IMR-90 (cell line): ENCODE results near the gene ABHD12. TPM values are rescaled to one million over a fixed set of nuclear protein-coding genes. Genes with fewer than 3 reads are reported as not detected.

Experiments
- ATAC-seq: fragments of 200-7000 bp; cut with Tn5 transposase; 2 replicates; pipeline ENCODE4 v1.9.1; 2020; ENCODE audit warnings: low read depth, mild to moderate bottlenecking, moderate library complexity
- BruUV-seq: library from RNA; stranded (reverse); fragments of 400-500 nt; replicated peaks from 2 replicates; lab custom pipeline; 2021; lab: Mats Ljungman, UMichigan
- CTCF ChIA-PET: fragments of 300-600 bp; formaldehyde crosslinking; extraction: SDS; loops from one replicate; lab custom pipeline; 2021; ENCODE audit warnings: antibody characterized with exemption; lab: Yijun Ruan, JAX
- POLR2A ChIA-PET: fragments of 300-600 bp; sonication (Branson Sonifier 250); formaldehyde crosslinking; loops from one replicate; lab custom pipeline; 2022; ENCODE audit warnings: antibody characterized with exemption; ENCODE audit not compliant: unreplicated experiment; lab: Charles Lee
- DNase-seq: peaks from one replicate; pipeline ENCODE4 v3.0.0; 2013
- H2AFZ ChIP-seq: replicated peaks from 2 replicates; pipeline ENCODE3; 2013; ENCODE audit warnings: low read length, mild to moderate bottlenecking; ENCODE audit not compliant: poor library complexity
- H2AK5ac ChIP-seq: 2 replicates; pipeline ENCODE4 v1.6.1; 2013; ENCODE audit warnings: low read depth, low read length, inconsistent platforms
- H2AK9ac ChIP-seq: replicated peaks from 2 replicates; pipeline ENCODE3; 2013; ENCODE audit warnings: mild to moderate bottlenecking, low read depth, low read length, moderate library complexity; ENCODE audit not compliant: poor library complexity
- H2BK120ac ChIP-seq: 2 replicates; pipeline ENCODE4 v1.6.1; 2013; ENCODE audit warnings: low read depth, low read length, inconsistent platforms
- H2BK15ac ChIP-seq: 3 replicates; pipeline ENCODE4 v1.6.1; 2013; ENCODE audit warnings: low read depth, low read length, inconsistent platforms
- H2BK20ac ChIP-seq: 2 replicates; pipeline ENCODE4 v1.6.1; 2013; ENCODE audit warnings: low read depth, mild to moderate bottlenecking, inconsistent platforms, low read length, moderate library complexity
- H2BK5ac ChIP-seq: 2 replicates; pipeline ENCODE4 v1.6.1; 2013; ENCODE audit warnings: mild to moderate bottlenecking, low read depth, low read length, inconsistent platforms; ENCODE audit not compliant: poor library complexity, severe bottlenecking
- H3K14ac ChIP-seq: replicated peaks from 2 replicates; pipeline ENCODE4 v1.6.1; 2013; ENCODE audit warnings: low read depth, low read length, inconsistent platforms
- H3K18ac ChIP-seq: 2 replicates; pipeline ENCODE4 v1.6.1; 2013; ENCODE audit warnings: low read depth, low read length, control low read depth
- H3K23ac ChIP-seq: 2 replicates; pipeline ENCODE4 v1.6.1; 2013; ENCODE audit warnings: low read depth, low read length, inconsistent platforms
- H3K27ac ChIP-seq: 2 replicates; pipeline ENCODE4 v1.5.1; 2013; ENCODE audit warnings: mild to moderate bottlenecking, control low read depth, low read length; ENCODE audit not compliant: insufficient read depth
- H3K27me3 ChIP-seq: 2 replicates; pipeline ENCODE4 v1.6.1; 2013; ENCODE audit warnings: low read length; ENCODE audit not compliant: control insufficient read depth, insufficient read depth
- H3K36me3 ChIP-seq: 2 replicates; pipeline ENCODE4 v1.6.1; 2013; ENCODE audit warnings: low read length, mixed read lengths; ENCODE audit not compliant: control insufficient read depth, insufficient read depth
- H3K4ac ChIP-seq: 2 replicates; pipeline ENCODE4 v1.6.1; 2013; ENCODE audit warnings: low read depth, low read length, inconsistent platforms
- H3K4me1 ChIP-seq: 2 replicates; pipeline ENCODE4 v1.6.1; 2013; ENCODE audit warnings: low read length, mixed read lengths; ENCODE audit not compliant: control insufficient read depth, insufficient read depth
- H3K4me2 ChIP-seq: 2 replicates; pipeline ENCODE4 v1.6.1; 2013; ENCODE audit warnings: low read depth, mild to moderate bottlenecking, control low read depth, low read length, moderate library complexity
- H3K4me3 ChIP-seq: 2 replicates; pipeline ENCODE4 v1.5.1; 2013; ENCODE audit warnings: low read depth, mild to moderate bottlenecking, control low read depth, low read length, moderate library complexity; ENCODE audit not compliant: insufficient read depth
- H3K56ac ChIP-seq: 2 replicates; pipeline ENCODE4 v1.6.1; 2013; ENCODE audit warnings: low read length, inconsistent platforms; ENCODE audit not compliant: insufficient read depth; ENCODE audit errors: extremely low read depth
- H3K79me1 ChIP-seq, 2 experiments: 2 replicates each; pipeline ENCODE4 v1.6.1; 2013; ENCODE audit warnings: low read length in 2 of 2, inconsistent platforms in 1 of 2, low read depth in 1 of 2
- H3K9ac ChIP-seq: 2 replicates; pipeline ENCODE4 v1.6.1; 2013; ENCODE audit warnings: low read depth, low read length, control low read depth
- H3K9me1 ChIP-seq: 2 replicates; pipeline ENCODE4 v1.6.1; 2013; ENCODE audit warnings: low read length, inconsistent platforms; ENCODE audit not compliant: insufficient read depth
- H3K9me3 ChIP-seq: 2 replicates; pipeline ENCODE4 v1.6.1; 2013; ENCODE audit warnings: low read length; ENCODE audit not compliant: control insufficient read depth, insufficient read depth
- H4K20me1 ChIP-seq: 2 replicates; pipeline ENCODE4 v1.6.1; 2013; ENCODE audit warnings: low read length, inconsistent platforms; ENCODE audit not compliant: insufficient read depth
- H4K5ac ChIP-seq: 2 replicates; pipeline ENCODE4 v1.6.1; 2013; ENCODE audit warnings: mild to moderate bottlenecking, low read depth, low read length, control low read depth
- H4K8ac ChIP-seq, 2 experiments: 2 replicates each; pipeline ENCODE4 v1.6.1; 2013; ENCODE audit warnings: low read depth in 2 of 2, low read length in 2 of 2, control low read depth in 1 of 2, inconsistent platforms in 1 of 2
- H4K91ac ChIP-seq: 2 replicates; pipeline ENCODE4 v1.6.1; 2013; ENCODE audit warnings: low read depth, low read length, inconsistent platforms; ENCODE audit not compliant: insufficient read depth
- BHLHE40 ChIP-seq: fragments of 150-350 bp; IDR thresholded peaks from 2 replicates; pipeline ENCODE4 v1.6.1; 2016; ENCODE audit warnings: mild to moderate bottlenecking, low read depth, low read length
- CEBPB ChIP-seq: IDR thresholded peaks from 2 replicates; pipeline ENCODE4 v1.6.1; 2012; ENCODE audit warnings: low read depth, low read length, improper control_type of control experiment
- CHD1 ChIP-seq: IDR thresholded peaks from 2 replicates; pipeline ENCODE4 v1.6.1; 2012; ENCODE audit warnings: low read depth, low read length, improper control_type of control experiment
- ELK1 ChIP-seq: fragments of 150-350 bp; IDR thresholded peaks from 2 replicates; pipeline ENCODE4 v1.6.1; 2016; ENCODE audit warnings: low read depth, mild to moderate bottlenecking, low read length, moderate library complexity, borderline replicate concordance
- FOS ChIP-seq: fragments of 150-350 bp; IDR thresholded peaks from 2 replicates; pipeline ENCODE4 v1.6.1; 2016; ENCODE audit warnings: low read depth, low read length
- MAFK ChIP-seq: IDR thresholded peaks from 2 replicates; pipeline ENCODE4 v1.6.1; 2012; ENCODE audit warnings: low read depth, low read length, improper control_type of control experiment
- MAZ ChIP-seq: IDR thresholded peaks from 2 replicates; pipeline ENCODE4 v1.6.1; 2012; ENCODE audit warnings: low read depth, mild to moderate bottlenecking, low read length, improper control_type of control experiment, moderate library complexity, borderline replicate concordance
- NFE2L2 ChIP-seq: fragments of 150-350 bp; IDR thresholded peaks from 2 replicates; pipeline ENCODE4 v1.6.1; 2016; ENCODE audit warnings: low read depth, mild to moderate bottlenecking, low read length
- POLR2A ChIP-seq: IDR thresholded peaks from 2 replicates; pipeline ENCODE4 v1.6.1; 2012; ENCODE audit warnings: mild to moderate bottlenecking, low read depth, low read length
- RAD21 ChIP-seq: IDR thresholded peaks from 2 replicates; pipeline ENCODE4 v1.6.1; 2012; ENCODE audit warnings: low read length, improper control_type of control experiment
- RCOR1 ChIP-seq: IDR thresholded peaks from 2 replicates; pipeline ENCODE4 v1.6.1; 2012; ENCODE audit warnings: mild to moderate bottlenecking, low read length, improper control_type of control experiment; ENCODE audit not compliant: insufficient replicate concordance
- RFX5 ChIP-seq: IDR thresholded peaks from 2 replicates; pipeline ENCODE4 v1.8.0; 2012; ENCODE audit warnings: low read depth, mild to moderate bottlenecking, low read length, moderate library complexity
- SMC3 ChIP-seq: fragments of 150-350 bp; IDR thresholded peaks from 2 replicates; pipeline ENCODE4 v1.6.1; 2016; ENCODE audit warnings: low read depth, mild to moderate bottlenecking, antibody characterized with exemption, low read length, moderate library complexity
- USF2 ChIP-seq: fragments of 150-350 bp; IDR thresholded peaks from 2 replicates; pipeline ENCODE4 v1.6.1; 2017; ENCODE audit warnings: mild to moderate bottlenecking, antibody characterized with exemption, low read length, low read depth
- WGBS, 2 experiments: methylation state at CpG; one replicate each; pipeline versions ENCODE4 v1.1.5 to v1.1.7; 2013; ENCODE audit warnings: missing lambda C conversion rate in 2 of 2; ENCODE audit not compliant: insufficient read length in 1 of 2; ENCODE audit errors: extremely low coverage in 2 of 2; 5-methylcytosine and 5-hydroxymethylcytosine counted together
- dilution Hi-C: fragments of 300-500 bp; cut with HindIII; formaldehyde crosslinking; loops from one replicate; pipeline ENCODE4 v1.14.3; 2018; ENCODE audit warnings: low sequenced_read_pairs; ENCODE audit not compliant: unreplicated experiment
- in situ Hi-C: fragments of 300-500 bp; cut with MboI; formaldehyde crosslinking; loops from 3 replicates; pipeline ENCODE4 v1.14.3; 2019; ENCODE audit warnings: low sequenced_read_pairs, inconsistent platforms, mixed read lengths
- intact Hi-C: fragments of 100-400 bp; cut with micrococcal nuclease; formaldehyde crosslinking; loops from 2 replicates; pipeline ENCODE4 v1.10.0; 2022
- polyA plus RNA-seq, 3 experiments: library from polyadenylated mRNA; depleted of rRNA; stranded (reverse); fragments of >200 nt; gene quantifications; 2 replicates each; pipeline ENCODE4 v1.2.3, GENCODE V29; 2012; ENCODE audit warnings: low replicate concordance in 1 of 3
- total RNA-seq: library from RNA; depleted of rRNA; stranded (reverse); fragments of >200 nt; gene quantifications from 2 replicates; pipeline ENCODE4 v1.2.3, GENCODE V29; 2012

The ABHD12 gene
- total and polyA plus RNA-seq, 2 of the 4 experiments (the other 2 are of a cell fraction): 80.7 to 108 TPM

- Histone ChIP-seq H4K91ac (no peak overlapping the region), H4K5ac (no peak overlapping the region), H3K4me1 (no peaks in the 10 kb centered on the region), H2AK5ac (no peak overlapping the region), H3K56ac (no peak overlapping the region), H3K27ac (no peak overlapping the region), H3K23ac (no peak overlapping the region), H2BK5ac (no peak overlapping the region), H3K79me1 (peaks cover 0 to 11% of the 10 kb centered on the region in 2 experiments; a peak in 1 of 4 replicates), H2BK20ac (no peak overlapping the region), H3K14ac (no peak overlapping the region), H4K8ac (no peak overlapping the region), H3K27me3 (no peaks in the 10 kb centered on the region), H3K4me2 (no peak overlapping the region), H2BK120ac (no peak overlapping the region), H3K9ac (no peak overlapping the region), H3K36me3 (peaks cover 74% of the 10 kb centered on the region), H3K4ac (no peak overlapping the region), H2AK9ac (peak overlapping the region; percentile 32), H4K20me1 (peaks cover 3% of the 10 kb centered on the region; the same call in 1 of the 2 replicates), H3K18ac (no peak overlapping the region), H3K4me3 (no peak overlapping the region), H3K9me3 (no peaks in the 10 kb centered on the region), H2AFZ (peak overlapping the region; percentile 14), H2BK15ac (no peak overlapping the region), H3K9me1 (peaks cover 3% of the 10 kb centered on the region; the same call in 1 of the 2 replicates)
- POLR2A ChIA-PET: no interaction called here
- 90% methylated on average over 10 of the region's 15 CpGs; no CpG with 5 or more reads in 1 of the 2 experiments for whole genome bisulfite sequencing, 2 experiments
- in situ Hi-C loops (no loop called here), dilution Hi-C loops (no loop called here), intact Hi-C loops (no loop called here)
- DNase-seq: no peak
- CTCF ChIA-PET: no interaction called here
- BruUV-seq: no TSS peak
- no peak for ATAC-seq
- TF ChIP-seq POLR2A (no peak), RFX5 (no peak), BHLHE40 (no peak), MAZ (no peak), CHD1 (no peak), NFE2L2 (no peak), MAFK (no peak), FOS (no peak), ELK1 (no peak), SMC3 (no peak), RCOR1 (no peak), CEBPB (no peak), RAD21 (no peak), USF2 (no peak)
Measured at GRCh38 chr20:25280051-25280573, 110.5 kb downstream of the ABHD12 start.
